Measurements from ENCODE around the gene SARS1. TPM values are rescaled to one million over a fixed set of nuclear protein-coding genes. Genes with fewer than 3 reads are reported as not detected.

Gene SARS1
- total RNA-seq, 4 donors from 2014 or later: 102 to 137 (median 122) TPM

DNA sequence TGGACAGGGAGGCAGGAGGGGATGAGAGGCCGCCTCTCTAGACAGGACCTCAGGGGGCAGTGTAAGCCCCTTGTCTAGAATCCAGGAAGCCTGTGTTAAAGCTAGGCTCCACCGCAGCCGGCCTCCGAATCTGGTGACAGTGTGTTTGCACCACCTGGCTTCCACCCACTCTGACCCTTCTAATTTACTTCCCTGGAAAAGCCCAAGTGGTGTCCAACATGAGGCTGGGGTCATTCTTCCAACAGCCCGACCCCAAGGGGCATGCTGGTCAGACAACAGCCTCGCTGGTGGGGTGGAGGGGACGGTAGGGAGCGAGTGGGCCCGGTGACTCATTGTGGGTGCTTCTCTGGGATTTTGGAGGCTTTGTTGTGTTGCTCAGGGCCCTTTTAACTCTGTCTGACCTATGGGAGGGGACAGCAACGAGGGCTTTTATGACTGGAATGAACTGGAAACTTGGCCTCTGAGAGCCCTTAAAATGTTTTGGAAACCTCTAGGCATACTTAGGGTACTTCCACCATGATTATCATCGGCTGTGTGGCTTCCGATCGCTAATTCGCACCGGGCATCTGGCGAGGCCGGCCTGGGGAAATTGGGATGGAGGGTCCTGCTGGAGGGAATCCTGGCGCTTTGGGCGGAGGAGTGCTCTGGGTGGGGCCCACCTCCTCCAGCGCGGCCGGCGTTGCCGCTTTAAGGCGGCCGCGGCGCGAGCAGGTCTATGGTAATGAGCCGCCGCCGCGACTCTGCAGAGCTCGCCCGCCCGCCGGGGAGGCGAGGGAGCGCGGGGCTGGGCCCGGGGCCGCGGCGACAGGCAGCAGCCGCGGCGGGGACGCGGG, 35.3 kb downstream of the SARS1 start, which contains the start of gene CELSR2:
Gene CELSR2, plus strand, starts transcription at position 743 of the 833 bp plus-strand sequence. CDS start 541 bp downstream, outside the sequence.
- TF ChIP-seq, protein P1, sequence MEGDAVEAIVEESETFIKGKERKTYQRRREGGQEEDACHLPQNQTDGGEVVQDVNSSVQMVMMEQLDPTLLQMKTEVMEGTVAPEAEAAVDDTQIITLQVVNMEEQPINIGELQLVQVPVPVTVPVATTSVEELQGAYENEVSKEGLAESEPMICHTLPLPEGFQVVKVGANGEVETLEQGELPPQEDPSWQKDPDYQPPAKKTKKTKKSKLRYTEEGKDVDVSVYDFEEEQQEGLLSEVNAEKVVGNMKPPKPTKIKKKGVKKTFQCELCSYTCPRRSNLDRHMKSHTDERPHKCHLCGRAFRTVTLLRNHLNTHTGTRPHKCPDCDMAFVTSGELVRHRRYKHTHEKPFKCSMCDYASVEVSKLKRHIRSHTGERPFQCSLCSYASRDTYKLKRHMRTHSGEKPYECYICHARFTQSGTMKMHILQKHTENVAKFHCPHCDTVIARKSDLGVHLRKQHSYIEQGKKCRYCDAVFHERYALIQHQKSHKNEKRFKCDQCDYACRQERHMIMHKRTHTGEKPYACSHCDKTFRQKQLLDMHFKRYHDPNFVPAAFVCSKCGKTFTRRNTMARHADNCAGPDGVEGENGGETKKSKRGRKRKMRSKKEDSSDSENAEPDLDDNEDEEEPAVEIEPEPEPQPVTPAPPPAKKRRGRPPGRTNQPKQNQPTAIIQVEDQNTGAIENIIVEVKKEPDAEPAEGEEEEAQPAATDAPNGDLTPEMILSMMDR (IDR thresholded peaks at IDR 0.05; ENCODE audit: low read depth): no peak

DNA sequence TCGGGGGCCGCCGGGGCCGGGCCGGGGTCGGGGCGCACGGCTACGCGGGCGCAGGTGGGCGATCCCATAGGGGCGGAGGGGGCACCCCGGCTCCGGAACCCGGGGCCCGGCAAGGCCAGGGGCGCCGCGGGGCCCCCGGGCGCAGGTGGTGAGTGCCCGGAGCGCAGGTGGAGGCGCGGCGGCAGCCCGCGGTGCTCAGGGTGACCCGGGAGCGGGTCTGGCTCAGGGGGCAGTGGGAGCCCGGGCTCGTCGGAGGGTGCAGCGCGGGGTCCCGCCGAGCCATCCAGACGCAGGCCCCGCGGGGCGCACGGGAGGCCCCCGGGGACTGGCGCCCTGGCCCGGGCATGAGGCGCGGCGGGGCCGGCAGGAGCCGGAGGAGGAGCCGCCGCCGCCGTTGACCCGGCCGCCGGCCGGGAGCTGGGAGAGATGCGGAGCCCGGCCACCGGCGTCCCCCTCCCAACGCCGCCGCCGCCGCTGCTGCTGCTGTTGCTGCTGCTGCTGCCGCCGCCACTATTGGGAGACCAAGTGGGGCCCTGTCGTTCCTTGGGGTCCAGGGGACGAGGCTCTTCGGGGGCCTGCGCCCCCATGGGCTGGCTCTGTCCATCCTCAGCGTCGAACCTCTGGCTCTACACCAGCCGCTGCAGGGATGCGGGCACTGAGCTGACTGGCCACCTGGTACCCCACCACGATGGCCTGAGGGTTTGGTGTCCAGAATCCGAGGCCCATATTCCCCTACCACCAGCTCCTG, 36.1 kb downstream of the SARS1 start:
- TF ChIP-seq, protein P1 (IDR thresholded peaks at IDR 0.05; ENCODE audit: low read depth): no peak

DNA sequence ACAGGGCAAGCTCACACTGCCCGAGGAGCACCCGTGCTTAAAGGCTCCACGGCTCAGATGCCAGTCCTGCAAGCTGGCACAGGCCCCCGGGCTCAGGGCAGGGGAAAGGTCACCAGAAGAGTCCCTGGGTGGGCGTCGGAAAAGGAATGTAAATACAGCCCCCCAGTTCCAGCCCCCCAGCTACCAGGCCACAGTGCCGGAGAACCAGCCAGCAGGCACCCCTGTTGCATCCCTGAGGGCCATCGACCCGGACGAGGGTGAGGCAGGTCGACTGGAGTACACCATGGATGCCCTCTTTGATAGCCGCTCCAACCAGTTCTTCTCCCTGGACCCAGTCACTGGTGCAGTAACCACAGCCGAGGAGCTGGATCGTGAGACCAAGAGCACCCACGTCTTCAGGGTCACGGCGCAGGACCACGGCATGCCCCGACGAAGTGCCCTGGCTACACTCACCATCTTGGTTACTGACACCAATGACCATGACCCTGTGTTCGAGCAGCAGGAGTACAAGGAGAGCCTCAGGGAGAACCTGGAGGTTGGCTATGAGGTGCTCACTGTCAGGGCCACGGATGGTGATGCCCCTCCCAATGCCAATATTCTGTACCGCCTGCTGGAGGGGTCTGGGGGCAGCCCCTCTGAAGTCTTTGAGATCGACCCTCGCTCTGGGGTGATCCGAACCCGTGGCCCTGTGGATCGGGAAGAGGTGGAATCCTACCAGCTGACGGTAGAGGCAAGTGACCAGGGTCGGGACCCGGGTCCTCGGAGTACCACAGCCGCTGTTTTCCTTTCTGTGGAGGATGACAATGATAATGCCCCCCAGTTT, 36.9 kb downstream of the SARS1 start:
- TF ChIP-seq, protein P1 (IDR thresholded peaks at IDR 0.05; ENCODE audit: low read depth): no peak

DNA sequence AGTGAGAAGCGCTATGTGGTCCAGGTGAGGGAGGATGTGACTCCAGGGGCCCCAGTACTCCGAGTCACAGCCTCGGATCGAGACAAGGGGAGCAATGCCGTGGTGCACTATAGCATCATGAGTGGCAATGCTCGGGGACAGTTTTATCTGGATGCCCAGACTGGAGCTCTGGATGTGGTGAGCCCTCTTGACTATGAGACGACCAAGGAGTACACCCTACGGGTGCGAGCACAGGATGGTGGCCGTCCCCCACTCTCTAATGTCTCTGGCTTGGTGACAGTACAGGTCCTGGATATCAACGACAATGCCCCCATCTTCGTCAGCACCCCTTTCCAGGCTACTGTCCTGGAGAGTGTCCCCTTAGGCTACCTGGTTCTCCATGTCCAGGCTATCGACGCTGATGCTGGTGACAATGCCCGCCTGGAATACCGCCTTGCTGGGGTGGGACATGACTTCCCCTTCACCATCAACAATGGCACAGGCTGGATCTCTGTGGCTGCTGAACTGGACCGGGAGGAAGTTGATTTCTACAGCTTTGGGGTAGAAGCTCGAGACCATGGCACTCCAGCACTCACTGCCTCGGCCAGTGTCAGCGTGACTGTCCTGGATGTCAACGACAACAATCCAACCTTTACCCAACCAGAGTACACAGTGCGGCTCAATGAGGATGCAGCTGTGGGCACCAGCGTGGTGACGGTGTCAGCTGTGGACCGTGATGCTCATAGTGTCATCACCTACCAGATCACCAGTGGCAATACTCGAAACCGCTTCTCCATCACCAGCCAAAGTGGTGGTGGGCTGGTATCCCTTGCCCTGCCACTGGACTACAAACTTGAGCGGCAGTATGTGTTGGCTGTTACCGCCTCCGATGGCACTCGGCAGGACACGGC, 37.8 kb downstream of the SARS1 start:
- TF ChIP-seq, protein P1 (IDR thresholded peaks at IDR 0.05; ENCODE audit: low read depth): no peak

DNA sequence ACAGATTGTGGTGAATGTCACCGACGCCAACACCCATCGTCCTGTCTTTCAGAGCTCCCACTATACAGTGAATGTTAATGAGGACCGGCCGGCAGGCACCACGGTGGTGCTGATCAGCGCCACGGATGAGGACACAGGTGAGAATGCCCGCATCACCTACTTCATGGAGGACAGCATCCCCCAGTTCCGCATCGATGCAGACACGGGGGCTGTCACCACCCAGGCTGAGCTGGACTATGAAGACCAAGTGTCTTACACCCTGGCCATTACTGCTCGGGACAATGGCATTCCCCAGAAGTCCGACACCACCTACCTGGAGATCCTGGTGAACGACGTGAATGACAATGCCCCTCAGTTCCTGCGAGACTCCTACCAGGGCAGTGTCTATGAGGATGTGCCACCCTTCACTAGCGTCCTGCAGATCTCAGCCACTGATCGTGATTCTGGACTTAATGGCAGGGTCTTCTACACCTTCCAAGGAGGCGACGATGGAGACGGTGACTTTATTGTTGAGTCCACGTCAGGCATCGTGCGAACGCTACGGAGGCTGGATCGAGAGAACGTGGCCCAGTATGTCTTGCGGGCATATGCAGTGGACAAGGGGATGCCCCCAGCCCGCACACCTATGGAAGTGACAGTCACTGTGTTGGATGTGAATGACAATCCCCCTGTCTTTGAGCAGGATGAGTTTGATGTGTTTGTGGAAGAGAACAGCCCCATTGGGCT, 38.6 kb downstream of the SARS1 start:
- TF ChIP-seq, protein P1 (IDR thresholded peaks at IDR 0.05; ENCODE audit: low read depth): no peak
